NCI-H128 (cell line): ENCODE measurements around the gene IGSF9B.

Experiments
- DNase-seq: peaks from one replicate; lab custom pipeline; 2025; ENCODE audit not compliant: unreplicated experiment; lab: John Stamatoyannopoulos, UW

IGSF9B gene

DNA sequence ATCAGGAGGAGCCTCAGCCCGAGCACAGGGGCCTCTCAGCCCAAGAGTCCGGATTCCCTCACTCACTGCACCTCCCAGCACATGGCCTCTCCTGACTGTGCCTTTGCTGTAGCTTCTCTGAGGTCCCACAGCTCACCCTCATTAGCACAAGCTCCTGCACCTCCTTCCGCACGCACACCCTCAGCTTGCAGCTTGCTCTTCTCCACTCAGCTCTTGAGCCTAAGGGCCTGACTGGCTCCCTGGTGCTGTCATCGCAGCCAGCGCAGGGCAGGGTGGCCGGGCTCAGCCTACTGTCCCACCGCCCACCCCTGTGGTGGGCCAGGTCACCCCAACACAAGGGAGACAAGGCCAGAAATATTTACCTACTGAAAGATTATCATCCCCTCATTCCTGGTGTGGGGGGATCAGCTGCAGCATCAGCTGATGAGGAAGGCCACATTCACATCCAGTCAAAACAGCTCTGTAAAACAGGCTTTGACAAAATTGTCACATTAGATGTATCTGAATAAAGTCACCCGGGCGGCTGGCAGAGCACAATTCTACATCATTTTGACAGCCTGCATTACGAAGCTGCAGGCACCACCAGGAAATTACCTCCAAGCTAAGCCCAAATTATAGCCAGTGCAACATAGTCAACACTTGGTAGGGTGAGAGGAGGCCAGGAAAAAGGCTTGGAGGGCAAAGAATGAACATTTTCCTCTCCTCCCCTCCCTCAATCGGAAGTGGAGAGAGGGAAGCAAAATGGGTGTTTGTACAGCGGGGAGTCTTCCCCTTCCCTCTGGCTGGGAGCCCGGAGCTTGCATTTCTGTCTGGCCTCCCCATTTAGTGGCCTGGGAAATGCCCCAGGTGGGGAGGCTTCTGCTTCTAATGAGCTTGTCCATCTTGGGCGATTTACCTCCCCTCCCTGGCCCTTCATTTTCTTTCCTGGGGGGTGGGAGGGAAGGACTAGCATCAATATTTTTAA lies 29.5 kb upstream of the IGSF9B start:
- no peak for DNase-seq

DNA sequence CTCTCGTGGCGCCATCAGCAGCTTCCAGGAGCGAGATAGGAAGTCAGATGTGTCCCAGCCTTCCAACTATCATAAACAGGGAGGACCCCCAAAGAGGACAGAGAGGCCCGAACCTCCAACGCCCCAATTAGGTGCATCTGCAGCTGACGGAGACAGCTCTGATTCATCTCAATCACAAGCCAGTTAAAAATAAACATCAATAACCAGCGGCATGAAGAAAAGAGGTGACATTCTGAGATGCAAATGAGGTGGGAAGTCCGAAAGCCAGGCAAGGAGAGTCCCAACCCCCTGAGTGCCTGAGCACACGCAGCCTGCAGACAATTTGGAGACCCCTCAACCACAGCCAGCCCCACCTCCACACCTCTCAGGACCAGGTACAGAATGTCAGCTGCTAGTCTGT lies 28.1 kb upstream of the IGSF9B start:
- no peak for DNase-seq

GRCh38 chr11:133983660-133984316 lies 27.0 kb upstream of the IGSF9B start:
- no peak for DNase-seq

GRCh38 chr11:133982876-133983275 lies 26.1 kb upstream of the IGSF9B start:
- no peak for DNase-seq

GRCh38 chr11:133982151-133982550 lies 25.4 kb upstream of the IGSF9B start:
- DNase-seq = no peak

- DNase-seq = no peak
Observed at GRCh38 chr11:133981156-133981555, 24.4 kb upstream of the IGSF9B start.

GRCh38 chr11:133980665-133981064 lies 23.9 kb upstream of the IGSF9B start:
- DNase-seq = no peak

- DNase-seq = no peak
Observed at GRCh38 chr11:133978794-133979193, 22.0 kb upstream of the IGSF9B start.

DNA sequence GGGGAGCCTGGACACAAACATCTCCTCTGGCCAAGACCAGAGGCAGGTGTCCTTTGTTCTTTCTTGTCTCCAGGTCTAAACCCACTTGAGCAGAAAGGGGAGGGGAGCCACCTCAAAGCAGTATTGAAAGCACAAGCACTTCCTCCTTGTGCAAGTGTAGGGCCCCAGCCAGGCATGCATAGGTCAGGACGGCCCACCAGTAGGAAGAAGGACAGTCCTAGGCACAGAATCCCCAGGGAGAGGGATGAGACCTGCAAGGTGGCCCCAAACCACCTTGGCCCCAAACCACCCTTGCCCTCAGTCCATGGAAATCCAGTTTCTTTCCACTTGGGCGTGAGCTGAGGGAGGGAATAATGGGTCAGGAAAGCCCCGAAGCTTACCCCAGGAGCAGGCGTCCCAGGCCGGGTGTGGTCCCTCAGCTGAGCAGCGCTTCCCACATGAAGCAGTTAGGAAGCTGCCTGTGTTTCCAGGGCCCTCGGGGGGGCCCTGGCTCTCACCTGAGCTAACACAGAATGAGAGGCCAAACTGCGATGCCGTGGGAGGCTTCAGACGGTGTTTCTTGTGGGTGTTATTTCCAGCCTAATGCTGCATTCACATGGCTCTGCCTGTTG lies 20.4 kb upstream of the IGSF9B start:
- no peak for DNase-seq

GRCh38 chr11:133975488-133975849 lies 18.7 kb upstream of the IGSF9B start:
- DNase-seq = no peak

GRCh38 chr11:133974836-133975487 lies 18.2 kb upstream of the IGSF9B start:
- DNase-seq = no peak

DNA sequence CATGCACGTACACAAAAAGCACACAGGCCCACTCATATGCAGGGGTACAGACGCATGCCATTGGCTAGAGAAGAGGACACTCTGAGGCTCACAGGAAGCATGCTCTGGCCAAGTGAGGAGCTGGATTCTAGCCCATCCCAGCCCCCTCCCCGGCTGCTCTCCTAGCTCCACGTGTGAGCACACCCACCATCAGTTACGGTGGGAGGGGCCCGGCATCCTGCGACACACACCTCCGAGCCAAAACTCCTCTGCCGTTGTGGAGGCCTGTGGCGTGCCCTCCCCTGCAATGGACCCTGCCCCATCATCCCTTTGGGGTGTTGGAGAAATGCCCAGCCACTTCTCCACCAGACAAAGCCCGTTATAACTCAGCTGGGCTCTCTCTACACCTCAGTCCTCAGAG lies 15.1 kb upstream of the IGSF9B start:
- DNase-seq = no peak

DNA sequence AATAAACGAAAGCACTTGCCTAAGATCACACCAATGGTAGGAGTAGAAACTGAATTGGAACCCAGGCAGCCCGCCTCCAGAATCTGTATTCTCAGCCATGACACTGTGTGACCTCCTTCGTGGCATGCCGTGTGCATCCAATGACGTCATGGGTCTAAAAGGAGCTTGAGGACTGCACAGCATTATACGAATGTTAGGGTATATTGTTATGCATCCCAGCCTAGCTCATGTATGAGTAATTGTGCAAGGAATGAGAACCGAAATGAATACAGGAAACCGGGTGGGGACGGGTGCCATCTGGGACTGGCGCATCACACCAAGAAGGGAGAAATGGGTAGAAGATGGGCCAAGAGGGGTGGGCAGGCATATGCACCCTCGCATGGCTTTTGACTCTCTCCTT lies 12.3 kb upstream of the IGSF9B start:
- DNase-seq = no peak

GRCh38 chr11:133968300-133968699 lies 11.5 kb upstream of the IGSF9B start:
- DNase-seq = no peak

- DNase-seq = no peak
Observed at GRCh38 chr11:133967599-133968238, 11.0 kb upstream of the IGSF9B start.

GRCh38 chr11:133966921-133967598 lies 10.3 kb upstream of the IGSF9B start:
- no peak for DNase-seq

DNA sequence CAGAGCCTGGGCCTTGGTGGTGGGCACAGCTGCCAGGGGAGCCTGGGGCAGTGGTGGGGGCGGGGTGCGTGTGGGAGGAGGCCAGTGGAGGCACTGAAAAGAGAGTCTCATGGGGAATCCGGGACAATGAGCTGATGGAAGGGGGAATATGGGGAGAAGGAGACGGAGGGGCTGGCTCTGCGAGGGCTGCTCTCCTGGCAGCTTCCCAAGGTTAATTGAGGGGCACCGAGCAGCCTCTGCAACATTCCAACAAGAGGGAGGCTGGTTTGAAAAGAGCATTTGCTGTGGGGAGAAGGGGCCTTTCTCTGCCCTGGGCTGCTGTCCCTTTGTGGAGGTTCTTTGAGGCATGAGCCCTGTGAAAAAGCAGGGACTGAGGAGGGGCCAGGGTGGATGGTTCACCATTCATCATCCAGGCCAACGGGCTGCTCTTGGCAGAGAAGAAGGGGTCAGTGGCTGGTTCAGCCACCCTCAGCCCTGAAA lies 9.4 kb upstream of the IGSF9B start:
- DNase-seq = no peak

DNA sequence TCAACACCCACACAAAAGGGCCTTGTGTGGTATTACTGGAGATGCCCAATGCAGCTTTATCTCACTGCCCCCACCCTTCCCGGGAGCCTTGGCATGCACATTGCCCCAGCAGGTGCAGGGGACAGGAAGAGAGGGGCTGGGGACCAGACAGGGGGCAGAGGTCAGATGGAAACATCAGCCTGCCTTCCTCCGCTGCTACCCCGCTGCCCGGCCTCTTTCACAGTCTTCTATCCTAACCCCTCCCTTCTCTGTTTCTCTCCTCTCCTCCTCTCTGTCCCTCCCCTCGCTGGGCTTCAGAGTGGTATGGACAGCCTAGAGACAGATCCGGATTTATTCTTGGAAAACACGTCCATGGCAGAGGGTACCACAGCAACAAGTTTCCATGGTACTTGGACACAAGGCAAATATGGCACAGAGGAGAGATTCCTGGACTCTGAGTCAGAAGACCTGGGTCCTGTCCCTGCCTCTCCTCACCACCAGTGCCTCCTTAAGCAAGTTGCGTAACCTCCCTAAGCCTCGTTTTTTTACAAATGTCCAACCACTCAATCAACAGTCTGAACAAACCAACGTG lies 8.3 kb upstream of the IGSF9B start:
- no peak for DNase-seq

DNA sequence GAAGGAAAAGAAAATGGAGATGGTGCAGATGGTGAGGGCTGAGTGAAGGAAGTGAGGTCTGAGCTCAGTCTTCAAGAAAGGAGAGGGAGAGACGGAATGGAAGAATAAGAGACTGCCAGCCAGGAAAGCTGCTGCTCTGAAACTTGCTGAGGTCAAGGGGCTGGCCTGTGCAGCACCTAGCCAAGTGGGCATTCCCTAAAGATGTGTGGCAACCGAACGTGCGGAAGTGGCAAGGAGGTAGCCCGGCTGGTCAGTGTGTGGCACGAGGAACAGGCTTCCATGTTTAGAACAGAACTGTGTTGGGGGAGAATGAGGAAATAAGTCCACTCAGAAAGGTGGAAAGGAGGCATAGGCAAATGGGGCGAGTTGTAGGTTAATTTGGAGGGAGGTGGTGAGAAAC lies 7.6 kb upstream of the IGSF9B start:
- no peak for DNase-seq

- no peak for DNase-seq
Observed at GRCh38 chr11:133961890-133962289, 5.1 kb upstream of the IGSF9B start.
